NCI-H1930 (cell line): ENCODE data around the gene OR2L8.

Experiments
- DNase-seq, 2 experiments: peaks; one replicate each; lab custom pipeline; 2025; lab: John Stamatoyannopoulos, UW

The OR2L8 gene

GRCh38 chr1:247992986-247993385 is 44.3 kb downstream of the OR2L8 start:
- DNase-seq, result no peak

GRCh38 chr1:247998811-247999210 is 50.2 kb downstream of the OR2L8 start:
- DNase-seq, result no peak
